ENCODE measurements around the gene NRXN3. TPM values are rescaled to one million over a fixed set of nuclear protein-coding genes. Genes with fewer than 3 reads are reported as not detected.

Gene NRXN3
- total RNA-seq, 1 experiment from 2014 or later: not detected

- Histone ChIP-seq H3K4me3 (ENCODE audit: low read depth in 2 of 2, low read length in 2 of 2) (no peak overlapping the region), H3K9me3 (ENCODE audit: control insufficient read depth, insufficient read depth, low read depth, low read length) (no peaks in the 10 kb centered on the region), H3K4me1 (ENCODE audit: control insufficient read depth, insufficient read depth, low read length) (no peaks in the 10 kb centered on the region), H3K36me3 (ENCODE audit: control insufficient read depth, insufficient read depth, low read length) (no peaks in the 10 kb centered on the region), H3K27ac (ENCODE audit: low read length) (no peak overlapping the region), H3K27me3 (ENCODE audit: control insufficient read depth, insufficient read depth, low read length) (no peaks in the 10 kb centered on the region)
- BruUV-seq (replicated peaks): no TSS peak
- DNase-seq (ENCODE audit: low read depth, low spot score) (no peak), ATAC-seq (no peak)
- intact Hi-C loops (cut with micrococcal nuclease; ENCODE audit: unreplicated experiment) (no loop called here), in situ Hi-C loops (cut with HindIII; ENCODE audit: low pct_unique_long_range_greater_than_20kb, low sequenced_read_pairs) (no loop called here)
- TF ChIP-seq TCF7L2 (IDR thresholded peaks at IDR 0.05; ENCODE audit: low read depth, low read length): no peak
- TF ChIP-seq CTCF (IDR thresholded peaks at IDR 0.05): no peak
- no peak for TF ChIP-seq POLR2AphosphoS5 (IDR thresholded peaks at IDR 0.05; ENCODE audit: low read depth, low read length)
- TF ChIP-seq SIN3A (IDR thresholded peaks at IDR 0.05; ENCODE audit: borderline replicate concordance, insufficient read depth, low read depth, low read length): no peak
- TF ChIP-seq, protein P1, sequence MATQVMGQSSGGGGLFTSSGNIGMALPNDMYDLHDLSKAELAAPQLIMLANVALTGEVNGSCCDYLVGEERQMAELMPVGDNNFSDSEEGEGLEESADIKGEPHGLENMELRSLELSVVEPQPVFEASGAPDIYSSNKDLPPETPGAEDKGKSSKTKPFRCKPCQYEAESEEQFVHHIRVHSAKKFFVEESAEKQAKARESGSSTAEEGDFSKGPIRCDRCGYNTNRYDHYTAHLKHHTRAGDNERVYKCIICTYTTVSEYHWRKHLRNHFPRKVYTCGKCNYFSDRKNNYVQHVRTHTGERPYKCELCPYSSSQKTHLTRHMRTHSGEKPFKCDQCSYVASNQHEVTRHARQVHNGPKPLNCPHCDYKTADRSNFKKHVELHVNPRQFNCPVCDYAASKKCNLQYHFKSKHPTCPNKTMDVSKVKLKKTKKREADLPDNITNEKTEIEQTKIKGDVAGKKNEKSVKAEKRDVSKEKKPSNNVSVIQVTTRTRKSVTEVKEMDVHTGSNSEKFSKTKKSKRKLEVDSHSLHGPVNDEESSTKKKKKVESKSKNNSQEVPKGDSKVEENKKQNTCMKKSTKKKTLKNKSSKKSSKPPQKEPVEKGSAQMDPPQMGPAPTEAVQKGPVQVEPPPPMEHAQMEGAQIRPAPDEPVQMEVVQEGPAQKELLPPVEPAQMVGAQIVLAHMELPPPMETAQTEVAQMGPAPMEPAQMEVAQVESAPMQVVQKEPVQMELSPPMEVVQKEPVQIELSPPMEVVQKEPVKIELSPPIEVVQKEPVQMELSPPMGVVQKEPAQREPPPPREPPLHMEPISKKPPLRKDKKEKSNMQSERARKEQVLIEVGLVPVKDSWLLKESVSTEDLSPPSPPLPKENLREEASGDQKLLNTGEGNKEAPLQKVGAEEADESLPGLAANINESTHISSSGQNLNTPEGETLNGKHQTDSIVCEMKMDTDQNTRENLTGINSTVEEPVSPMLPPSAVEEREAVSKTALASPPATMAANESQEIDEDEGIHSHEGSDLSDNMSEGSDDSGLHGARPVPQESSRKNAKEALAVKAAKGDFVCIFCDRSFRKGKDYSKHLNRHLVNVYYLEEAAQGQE (IDR thresholded peaks at IDR 0.05; ENCODE audit: insufficient read depth in 1 of 2, low read depth in 2 of 2, low read length in 1 of 2): no peak
- ChIA-PET POLR2A (no interaction called here), CTCF (no interaction called here)
Observed at GRCh38 chr14:79598339-79598738, 1428.2 kb downstream of the NRXN3 start.

DNA sequence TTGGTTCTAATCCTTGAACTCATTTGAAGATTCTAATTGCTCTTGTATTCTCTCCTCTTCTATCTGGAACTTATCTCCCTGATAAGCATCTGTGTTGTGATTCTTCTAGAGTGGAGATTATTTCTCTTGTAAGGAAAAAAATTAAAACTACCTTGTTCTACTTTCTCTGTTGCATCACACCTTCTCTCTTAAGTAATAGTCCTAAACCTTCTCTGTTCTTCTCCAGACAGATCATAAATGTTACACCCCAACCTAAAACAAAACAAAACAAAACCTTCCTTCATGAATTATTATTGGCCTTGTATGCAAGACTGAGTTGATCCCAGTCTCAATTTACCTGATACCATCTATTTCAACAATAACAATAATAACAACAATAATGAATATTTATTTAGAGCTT lies 1429.1 kb downstream of the NRXN3 start:
- TF ChIP-seq POLR2AphosphoS5 (IDR thresholded peaks at IDR 0.05; ENCODE audit: low read depth, low read length): no peak
- TF ChIP-seq, protein P1 (IDR thresholded peaks at IDR 0.05; ENCODE audit: insufficient read depth in 1 of 2, low read depth in 2 of 2, low read length in 1 of 2): no peak
- Histone ChIP-seq H3K27ac (ENCODE audit: low read length) (no peak overlapping the region), H3K9me3 (ENCODE audit: control insufficient read depth, insufficient read depth, low read depth, low read length) (no peaks in the 10 kb centered on the region), H3K27me3 (ENCODE audit: control insufficient read depth, insufficient read depth, low read length) (no peaks in the 10 kb centered on the region), H3K4me1 (ENCODE audit: control insufficient read depth, insufficient read depth, low read length) (no peaks in the 10 kb centered on the region), H3K4me3 (ENCODE audit: low read depth in 2 of 2, low read length in 2 of 2) (no peak overlapping the region), H3K36me3 (ENCODE audit: control insufficient read depth, insufficient read depth, low read length) (no peaks in the 10 kb centered on the region)
- ATAC-seq (no peak), DNase-seq (ENCODE audit: low read depth, low spot score) (no peak)
- no TSS peak for BruUV-seq (replicated peaks)
- in situ Hi-C loops (cut with HindIII; ENCODE audit: low pct_unique_long_range_greater_than_20kb, low sequenced_read_pairs): no loop called here
- ChIA-PET POLR2A (no interaction called here), CTCF (no interaction called here)
- intact Hi-C loops (cut with micrococcal nuclease; ENCODE audit: unreplicated experiment): no loop called here

All from Panc1 (cell line).